NCI-H2081 treated with DMSO at 0.1 percent for 48 hours (cell line): Measurements from ENCODE around the gene PAX6.

Experiments
- DNase-seq: peaks from one replicate; lab custom pipeline; 2025; lab: John Stamatoyannopoulos, UW

The PAX6 gene

DNA sequence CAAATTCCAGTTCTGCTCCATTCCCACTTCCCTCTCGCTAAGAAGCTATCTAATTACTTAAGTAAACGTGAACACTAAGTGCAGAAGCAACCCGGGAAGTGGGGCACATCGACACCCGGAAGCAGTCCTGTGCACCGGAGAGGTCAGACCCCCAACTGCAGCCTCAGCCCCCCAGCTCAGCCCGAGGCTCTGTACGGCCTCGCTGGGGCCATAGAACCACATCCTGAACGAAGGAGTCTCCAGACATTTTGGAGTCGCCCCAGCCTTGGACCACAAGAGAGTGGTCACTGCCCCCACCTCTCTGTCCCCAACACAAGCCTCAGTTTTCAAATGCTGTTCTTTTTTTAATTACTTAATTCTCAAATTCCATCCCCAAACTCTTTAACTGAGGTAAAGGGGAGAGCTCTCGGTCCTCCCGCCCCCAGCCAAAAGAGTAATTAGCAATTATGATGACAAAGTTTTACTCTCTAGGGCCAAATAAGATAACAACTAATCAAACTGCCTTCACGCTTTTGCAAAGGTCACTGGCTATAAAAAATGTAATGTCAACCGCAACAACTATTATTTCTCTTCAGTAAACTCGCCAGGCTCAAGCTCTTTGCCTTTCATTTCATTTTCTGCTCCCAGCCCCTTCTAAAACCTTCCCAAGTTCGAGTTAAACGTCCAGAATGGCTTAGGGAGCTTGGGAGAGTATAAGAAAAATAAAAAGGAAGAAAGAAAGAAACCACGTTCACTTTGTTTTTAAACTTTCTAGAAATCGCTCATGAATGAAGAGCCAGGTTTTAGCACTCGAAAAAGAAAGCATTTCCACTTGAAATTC is 2.2 kb downstream of the PAX6 start:
- no peak for DNase-seq

- DNase-seq: no peak
Observed at GRCh38 chr11:31807799-31808667, 3.1 kb downstream of the PAX6 start.

DNA sequence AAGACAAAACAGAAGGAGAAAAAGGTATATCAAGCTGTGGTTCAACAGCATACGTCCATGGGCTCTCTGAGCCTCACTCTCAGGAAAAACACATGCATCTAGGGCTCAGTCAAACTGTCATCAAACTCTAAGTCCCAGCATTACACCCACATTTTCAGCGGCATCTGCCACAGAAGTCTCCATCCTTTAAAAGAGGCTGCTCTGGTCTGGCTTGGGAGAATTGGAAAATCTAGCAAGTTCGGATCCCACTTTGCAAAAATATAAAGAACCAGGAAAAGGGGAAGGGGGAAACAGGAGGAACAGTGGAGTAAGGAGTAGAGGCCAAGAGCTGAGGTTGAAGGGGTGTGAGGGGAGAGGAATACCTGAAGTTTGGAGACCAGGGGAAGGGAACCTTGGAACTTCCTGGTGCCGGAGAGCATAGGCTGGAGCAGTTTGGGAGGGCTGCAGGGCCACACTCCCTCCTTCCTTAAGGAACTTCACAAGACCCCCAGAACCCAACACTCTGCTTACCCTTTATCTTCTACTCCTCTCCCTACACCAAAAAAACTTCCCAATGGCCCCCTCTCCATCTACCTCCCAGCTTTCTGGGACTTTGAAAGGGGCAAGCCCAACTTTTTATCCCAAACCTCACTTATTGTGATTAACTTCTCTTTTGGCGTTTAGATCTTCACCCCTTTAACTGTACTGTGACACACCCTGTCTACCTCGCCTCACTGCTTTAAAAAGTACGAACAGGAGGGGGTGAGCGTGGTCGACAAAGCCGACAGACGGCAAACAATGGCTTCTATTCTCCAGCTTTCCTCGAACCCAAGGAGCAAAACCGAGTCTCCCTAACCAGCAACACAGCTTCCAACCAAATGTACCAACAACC is 4.0 kb downstream of the PAX6 start:
- DNase-seq: no peak

- no peak for DNase-seq
Observed at GRCh38 chr11:31806186-31806927, 4.8 kb downstream of the PAX6 start.

- DNase-seq: no peak
Observed at GRCh38 chr11:31805629-31806185, 5.4 kb downstream of the PAX6 start.

- DNase-seq: no peak
Observed at GRCh38 chr11:31805037-31805628, 6.0 kb downstream of the PAX6 start.

DNA sequence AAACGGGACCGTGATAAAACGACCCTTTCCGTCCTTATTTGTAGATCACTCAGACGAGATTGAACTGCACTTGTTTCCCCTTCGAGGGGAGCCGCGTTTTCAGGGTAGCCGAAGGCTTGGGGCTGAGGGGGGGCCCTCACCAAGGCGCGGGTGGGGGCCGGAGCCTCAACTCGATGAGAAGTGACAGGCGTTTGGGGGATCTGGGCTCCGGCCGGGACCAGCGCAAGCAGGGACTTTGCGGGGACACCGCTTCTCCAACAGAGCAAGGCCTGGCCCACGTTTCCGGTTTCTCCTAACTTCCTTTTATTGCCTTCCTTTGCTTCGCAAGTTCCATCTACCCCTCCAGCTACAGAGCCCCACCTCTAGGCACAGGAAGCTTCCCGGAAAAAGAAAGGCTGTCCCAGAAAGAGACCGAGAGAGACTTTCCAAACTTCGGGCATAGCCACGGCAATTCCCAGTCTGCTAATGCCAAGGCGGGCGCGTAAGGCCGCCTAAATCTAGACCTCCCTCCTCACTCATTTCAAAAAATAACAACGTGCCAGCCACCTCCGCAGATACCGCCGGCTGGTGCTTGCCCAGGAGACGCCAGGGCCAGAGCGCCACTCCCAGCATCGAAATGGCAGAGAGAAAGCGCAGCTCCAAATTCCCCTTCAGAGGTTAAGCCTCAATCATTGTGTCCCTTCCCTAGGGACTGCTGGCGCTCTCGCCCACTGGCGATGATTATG is 6.6 kb downstream of the PAX6 start:
- DNase-seq: no peak

DNA sequence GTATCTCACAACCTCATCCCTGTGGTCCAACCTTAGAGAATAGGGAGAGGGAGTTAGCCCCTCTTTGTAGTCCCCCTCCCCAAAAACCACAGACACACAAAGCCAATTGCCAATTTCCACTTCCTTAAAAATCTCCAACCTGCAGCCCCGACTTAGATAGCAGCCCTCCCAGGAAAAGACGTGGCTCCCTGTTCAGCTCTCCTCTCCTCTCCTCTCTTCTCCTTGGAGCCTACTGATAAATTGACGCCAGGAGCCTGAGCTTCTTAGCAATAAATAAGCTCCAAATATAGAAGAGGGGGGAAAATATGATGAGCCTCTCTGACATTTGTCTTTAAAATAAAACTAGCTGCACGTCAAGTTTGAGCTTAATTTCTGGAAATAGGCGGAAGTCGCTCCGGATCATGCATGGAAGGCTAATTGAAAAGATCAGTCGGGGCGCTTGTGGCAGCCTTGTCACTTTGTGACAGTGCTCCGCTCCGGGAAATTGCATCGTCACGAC is 7.3 kb downstream of the PAX6 start:
- no peak for DNase-seq

GRCh38 chr11:31802990-31803812 is 7.9 kb downstream of the PAX6 start:
- DNase-seq: no peak

DNA sequence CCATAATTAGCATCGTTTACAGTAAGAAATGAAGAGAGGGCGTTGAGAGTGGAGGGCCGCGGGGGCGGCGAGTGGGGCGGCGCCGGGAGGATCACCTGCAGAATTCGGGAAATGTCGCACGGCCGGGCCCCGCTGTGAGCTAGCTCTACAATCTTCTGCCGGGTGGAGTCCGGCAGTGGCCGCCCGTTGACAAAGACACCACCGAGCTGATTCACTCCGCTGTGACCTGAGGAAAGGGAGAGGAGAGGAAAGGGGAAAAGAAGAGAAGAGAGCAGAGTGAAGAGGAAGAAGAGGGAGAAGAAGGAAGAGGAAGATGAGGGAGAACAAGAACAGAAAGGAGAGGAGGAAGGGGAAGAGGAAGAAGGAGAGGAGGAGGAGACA is 8.5 kb downstream of the PAX6 start:
- no peak for DNase-seq

GRCh38 chr11:31802000-31802551 is 9.0 kb downstream of the PAX6 start:
- DNase-seq: no peak

GRCh38 chr11:31801298-31801702 is 9.8 kb downstream of the PAX6 start:
- DNase-seq: no peak

DNA sequence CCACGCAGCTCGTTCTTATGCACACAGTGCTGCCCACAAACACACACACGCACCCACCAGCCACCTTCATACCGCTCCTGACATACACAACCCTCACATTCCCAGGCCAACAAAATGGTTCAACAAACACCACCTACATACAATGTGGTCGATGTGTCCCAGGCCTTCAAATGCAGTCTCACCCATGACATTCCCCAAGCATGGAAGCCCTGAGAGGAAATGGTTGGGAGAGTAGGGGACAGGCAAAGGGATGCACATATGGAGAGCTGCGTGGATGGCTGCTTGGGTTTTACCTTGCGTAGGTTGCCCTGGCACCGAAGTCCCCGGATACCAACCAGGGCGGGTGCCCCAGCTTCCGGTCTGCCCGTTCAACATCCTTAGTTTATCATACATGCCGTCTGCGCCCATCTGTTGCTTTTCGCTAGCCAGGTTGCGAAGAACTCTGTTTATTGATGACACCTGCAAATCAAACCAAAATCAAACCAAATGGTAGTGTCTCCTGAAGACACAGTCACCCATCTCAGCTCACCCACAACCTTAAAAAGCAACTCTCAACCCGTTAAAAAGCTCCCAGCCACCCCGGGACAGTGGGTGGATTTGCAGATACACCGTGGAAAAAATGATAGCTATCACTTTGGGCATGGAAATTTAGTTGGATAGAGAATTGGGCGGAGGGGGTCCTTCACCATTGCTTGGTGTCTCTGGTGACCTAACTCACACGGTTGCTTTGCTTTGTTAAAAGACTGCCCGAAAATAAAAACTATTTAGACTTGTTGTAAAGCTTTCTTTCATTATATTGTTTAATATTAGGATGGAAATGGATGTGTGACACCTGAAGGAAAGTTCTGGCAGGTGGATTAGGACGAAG is 10.5 kb downstream of the PAX6 start:
- no peak for DNase-seq

DNA sequence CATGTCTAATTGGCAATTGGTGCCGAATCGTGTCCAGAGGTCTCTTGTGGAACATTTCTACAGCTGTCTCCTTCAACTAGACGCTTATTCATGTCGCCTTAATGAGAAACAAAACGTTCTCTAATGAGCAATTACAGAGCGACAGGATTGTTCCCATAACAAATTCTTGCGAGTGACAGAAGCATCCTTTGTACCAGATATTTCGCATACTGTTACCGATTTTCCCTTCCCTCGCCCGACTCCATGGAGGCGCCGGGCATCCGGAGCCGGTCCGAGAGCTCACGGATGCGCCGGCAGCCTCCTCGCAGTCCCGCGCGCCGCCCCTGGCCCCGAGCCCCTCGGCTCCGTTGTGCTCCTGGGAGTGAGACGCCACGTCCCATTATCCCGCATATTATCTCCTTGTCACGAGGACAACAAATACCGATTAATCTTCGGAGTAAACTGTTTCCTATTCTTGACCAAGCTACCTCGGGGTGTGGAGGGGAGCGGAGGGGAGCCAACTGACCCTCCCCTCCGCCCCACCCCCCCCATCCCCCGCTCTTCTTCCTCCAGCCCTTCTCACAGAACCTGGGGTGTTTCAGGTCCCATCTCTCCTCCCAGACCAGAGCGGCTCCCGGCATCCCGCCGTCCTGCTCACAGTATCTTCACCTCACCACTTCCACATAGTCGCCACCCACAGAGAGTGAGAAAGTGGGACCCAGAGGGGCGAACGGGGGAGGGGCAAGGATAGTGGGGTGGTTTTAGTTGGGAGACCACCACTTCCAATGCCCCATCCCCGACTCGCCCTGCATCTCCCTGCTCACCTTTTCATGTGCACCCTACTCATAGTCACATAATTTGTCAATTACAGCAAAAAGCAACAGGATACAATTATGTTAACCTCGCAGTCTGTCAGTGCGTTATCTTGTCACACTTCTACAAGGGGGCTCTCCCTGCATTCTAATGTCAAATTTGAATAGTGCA is 11.4 kb downstream of the PAX6 start:
- DNase-seq: no peak

- DNase-seq: no peak
Observed at GRCh38 chr11:31798554-31799434, 12.3 kb downstream of the PAX6 start.
